Measurements from ENCODE around the gene HSPA4. TPM values are rescaled to one million over a fixed set of nuclear protein-coding genes. Genes with fewer than 3 reads are reported as not detected.
A peak's percentile ranks its signal among the peaks of the same experiment; 100 is the strongest.

Gene HSPA4
- total RNA-seq, 1 experiment from 2014 or later = 115 TPM

GRCh38 chr5:133106343-133106742, 54.5 kb downstream of the HSPA4 start:
- peak; percentile 7 for DNase-seq (ENCODE audit: low read depth)

- peak; percentile 7 for DNase-seq (ENCODE audit: low read depth)
Measured at GRCh38 chr5:133106761-133107572, 55.2 kb downstream of the HSPA4 start.

- no peak for DNase-seq (ENCODE audit: low read depth)
Measured at GRCh38 chr5:133108481-133108921, 56.7 kb downstream of the HSPA4 start.

DNA sequence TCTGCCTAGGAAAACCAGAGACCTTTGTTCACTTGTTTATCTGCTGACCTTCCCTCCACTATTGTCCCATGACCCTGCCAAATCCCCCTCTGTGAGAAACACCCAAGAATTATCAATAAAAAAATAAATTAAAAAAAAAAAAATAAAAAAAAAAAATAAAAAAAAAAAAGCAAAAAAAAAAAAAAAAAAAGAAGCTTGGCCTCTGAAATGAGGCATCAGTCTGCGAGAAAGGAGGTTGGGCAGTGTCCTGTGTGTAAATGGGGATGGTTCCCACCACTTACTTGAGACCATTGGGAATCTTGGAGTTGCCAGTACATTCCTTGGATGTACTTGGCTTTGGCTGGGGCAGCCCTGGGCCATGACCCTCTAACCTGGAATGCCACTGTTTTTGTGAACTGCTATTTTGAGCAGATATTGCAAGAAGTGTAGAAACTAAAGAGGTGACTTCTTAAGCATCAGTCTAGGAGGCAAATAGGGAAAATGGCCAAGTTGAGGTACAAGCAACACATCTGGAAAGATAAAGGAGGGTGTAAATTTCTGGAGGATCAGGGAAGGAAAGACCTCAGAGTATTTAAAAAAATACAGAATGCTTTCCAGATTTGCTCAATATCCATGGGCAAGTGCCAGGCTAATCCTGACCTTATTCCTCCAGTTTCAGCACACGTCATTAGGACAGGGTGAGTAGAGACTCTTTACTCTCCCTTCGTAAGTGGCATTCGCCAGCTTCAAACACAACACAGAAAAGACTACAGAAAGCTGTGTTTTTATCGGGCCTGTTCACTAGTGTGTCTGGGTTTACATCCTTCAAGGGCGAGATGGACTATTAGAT, 58.1 kb downstream of the HSPA4 start:
- no peak for DNase-seq (ENCODE audit: low read depth)

GRCh38 chr5:133110709-133111108, 58.9 kb downstream of the HSPA4 start:
- no peak for DNase-seq (ENCODE audit: low read depth)

GRCh38 chr5:133111299-133111698, 59.5 kb downstream of the HSPA4 start:
- DNase-seq (ENCODE audit: low read depth) = peak; percentile 77

DNA sequence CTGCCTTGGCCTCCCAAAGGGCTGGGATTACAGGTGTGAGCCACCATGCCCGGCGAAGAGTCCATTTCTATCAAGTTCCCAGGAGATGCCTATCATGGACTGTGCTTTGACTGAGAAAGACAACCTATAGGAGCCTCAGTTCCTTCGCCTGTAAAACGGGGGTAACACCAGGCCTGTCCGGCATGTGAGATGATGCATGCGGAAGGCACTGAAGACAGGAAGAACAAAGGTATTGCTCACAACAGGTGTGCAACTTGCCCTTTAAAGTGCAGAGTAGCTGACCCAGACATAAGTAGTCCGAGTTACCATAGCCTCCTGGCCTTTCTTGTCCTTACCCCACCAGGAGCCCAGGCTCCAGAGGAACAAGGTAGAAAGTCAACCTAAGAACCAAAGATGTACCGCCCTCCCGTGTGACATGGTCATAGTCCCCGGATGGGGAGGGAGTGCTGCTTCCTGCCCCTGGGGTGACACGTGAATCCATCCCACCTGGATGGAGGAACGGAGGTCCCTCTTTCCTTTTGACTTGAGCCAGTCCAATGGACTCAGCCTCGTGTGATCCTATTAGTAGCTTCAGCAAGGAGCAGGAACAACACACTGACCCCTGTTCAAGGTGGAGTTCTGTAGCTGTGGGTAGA, 60.3 kb downstream of the HSPA4 start:
- DNase-seq (ENCODE audit: low read depth) = no peak

GRCh38 chr5:133113331-133114061, 61.7 kb downstream of the HSPA4 start:
- DNase-seq (ENCODE audit: low read depth) = peak; percentile 67

DNA sequence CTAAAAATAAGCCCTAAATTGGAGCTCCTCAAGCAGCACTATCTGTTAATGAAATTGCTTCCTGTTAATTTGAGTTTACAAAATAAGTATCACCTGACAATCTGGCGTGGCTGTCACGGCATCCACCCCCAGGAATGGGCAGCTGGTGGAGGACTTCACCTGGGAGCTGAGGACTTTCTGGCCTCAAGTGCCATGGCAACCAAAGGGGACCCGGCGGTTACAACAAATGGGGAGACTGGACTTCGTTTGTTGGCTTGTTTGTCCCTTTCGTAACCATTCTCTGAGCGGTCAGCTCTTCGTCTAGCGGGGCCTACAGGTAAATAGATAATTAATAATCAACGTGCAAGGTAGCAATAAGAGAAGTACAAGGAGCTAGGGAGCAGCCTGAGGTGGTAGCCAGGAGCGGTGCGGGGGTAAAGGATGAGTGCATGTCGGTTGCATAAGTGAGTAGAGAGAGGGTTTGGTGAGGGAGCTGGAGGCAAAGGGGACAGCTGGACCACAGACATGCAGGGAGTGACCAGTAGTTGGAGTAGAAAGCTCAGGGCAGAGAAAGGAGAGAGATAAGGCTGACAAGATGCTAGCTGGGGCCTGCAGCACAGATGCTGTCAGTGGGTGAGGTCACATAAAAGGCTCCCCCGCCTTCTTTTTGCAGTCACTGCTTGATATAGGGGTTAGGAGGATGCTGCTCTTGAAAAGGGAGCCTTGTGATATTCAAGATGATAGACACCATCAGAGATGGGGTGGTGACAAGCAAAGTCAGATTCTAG, 62.5 kb downstream of the HSPA4 start:
- DNase-seq (ENCODE audit: low read depth) = no peak

DNA sequence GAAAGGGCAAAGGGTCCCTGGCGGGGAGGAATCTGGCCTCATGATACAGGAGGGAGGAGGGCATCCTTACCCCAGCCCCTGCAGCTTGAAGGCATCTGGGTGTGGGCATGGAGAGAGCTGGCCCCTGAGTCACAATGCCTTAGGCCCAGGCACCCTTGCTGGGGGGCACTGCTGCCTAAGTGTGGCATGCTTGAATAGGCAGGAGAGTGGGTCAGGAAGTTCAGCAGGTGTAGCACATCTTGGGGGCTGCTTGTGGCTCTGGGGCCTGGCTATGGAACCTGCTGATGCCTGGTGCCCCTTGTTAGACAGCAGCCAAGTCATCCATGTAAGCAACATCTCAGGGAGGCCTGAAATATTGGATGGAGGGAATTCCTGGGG, 63.1 kb downstream of the HSPA4 start:
- DNase-seq (ENCODE audit: low read depth) = no peak

DNA sequence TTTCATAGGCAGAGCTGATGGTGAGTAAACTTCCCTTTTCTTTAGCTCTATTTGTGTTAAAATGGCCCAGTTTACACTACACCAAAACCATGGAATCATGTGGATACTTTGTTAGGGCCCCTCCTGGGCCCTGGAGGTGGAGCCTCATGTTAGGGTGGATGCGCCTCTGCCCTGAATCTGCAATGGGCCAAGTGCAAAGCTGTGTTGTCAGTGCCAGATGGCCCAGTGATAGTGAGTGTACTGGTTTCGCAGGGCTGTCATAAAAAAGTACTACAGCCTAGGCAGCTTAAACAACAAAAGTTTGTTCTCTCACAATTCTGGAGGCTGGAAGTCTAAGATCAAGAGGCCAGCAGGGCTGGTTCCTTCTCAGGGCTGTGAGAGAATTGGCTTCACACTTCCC, 64.8 kb downstream of the HSPA4 start:
- DNase-seq (ENCODE audit: low read depth) = no peak

- DNase-seq (ENCODE audit: low read depth) = no peak
Measured at GRCh38 chr5:133117166-133117911, 65.5 kb downstream of the HSPA4 start.

GRCh38 chr5:133117912-133118445, 66.2 kb downstream of the HSPA4 start:
- no peak for DNase-seq (ENCODE audit: low read depth)

DNA sequence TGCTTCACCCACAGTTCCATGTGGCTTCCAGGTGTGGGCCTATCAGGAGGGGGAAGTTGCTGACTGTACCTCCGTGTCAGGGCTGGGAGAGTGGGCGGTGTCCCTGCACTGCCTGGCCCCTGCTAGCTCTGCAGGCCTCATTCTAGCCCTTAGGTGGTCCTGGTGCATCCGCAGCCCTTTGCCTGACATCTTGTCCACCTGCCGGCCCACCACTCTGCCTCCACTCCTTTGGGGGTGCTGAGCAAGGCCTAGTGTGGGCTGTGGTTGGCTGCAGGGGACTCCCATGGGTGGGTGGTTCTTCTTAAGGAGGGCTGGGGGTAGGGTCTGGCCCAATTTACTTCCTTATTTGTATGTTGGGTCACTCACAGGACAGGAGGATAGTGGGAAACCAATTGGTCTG, 66.9 kb downstream of the HSPA4 start:
- no peak for DNase-seq (ENCODE audit: low read depth)

GRCh38 chr5:133119233-133119711, 67.5 kb downstream of the HSPA4 start:
- no peak for DNase-seq (ENCODE audit: low read depth)

DNA sequence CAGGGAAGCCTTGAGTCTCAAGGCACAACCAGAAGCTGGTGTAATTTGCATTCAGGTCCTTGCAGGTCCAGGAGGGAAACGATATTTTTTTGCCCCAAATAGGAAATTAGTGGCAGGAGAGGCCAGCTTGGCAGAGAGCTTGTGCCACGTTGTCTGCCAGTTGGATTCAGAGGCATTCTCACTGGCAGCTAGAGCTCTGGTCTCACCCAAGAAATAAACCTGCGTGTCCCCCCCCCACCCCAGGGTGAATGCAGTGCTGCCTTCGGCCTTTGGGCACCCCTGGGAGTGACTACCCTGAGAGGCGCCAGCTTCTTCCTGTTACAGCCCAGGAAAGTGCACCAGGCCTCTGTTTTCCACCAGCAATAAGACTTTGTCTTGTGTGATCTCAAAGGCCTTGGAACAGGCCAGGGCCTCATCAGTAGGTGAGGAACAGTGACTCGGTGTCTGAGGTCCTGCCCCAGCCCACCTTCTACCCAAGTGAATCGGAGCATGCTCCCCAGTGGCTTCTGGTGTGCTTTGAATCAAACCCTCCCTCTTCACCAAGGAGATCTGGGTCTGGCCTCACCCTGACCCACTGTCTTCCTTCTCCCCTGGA, 68.4 kb downstream of the HSPA4 start:
- no peak for DNase-seq (ENCODE audit: low read depth)

DNA sequence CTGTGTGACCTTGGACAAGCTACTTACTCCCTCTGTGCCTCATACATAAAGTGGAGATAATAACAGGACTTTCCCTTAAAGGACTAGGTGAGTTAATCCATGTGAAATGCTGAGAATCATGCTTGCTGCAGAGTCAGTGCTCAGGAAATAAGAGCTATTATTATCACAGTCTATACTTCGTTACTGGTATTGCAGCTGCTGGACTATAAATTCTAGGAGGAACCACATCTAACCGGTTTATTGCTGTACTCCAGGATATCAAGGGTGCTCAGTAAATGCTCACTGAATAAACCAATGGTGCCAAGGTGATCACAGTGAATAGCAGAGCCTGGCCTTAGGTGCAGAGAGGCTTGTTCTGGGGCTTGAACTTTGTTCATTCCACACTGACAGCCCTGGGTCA, 69.3 kb downstream of the HSPA4 start:
- DNase-seq (ENCODE audit: low read depth) = no peak

- DNase-seq (ENCODE audit: low read depth) = no peak
Measured at GRCh38 chr5:133121611-133122150, 69.9 kb downstream of the HSPA4 start.

DNA sequence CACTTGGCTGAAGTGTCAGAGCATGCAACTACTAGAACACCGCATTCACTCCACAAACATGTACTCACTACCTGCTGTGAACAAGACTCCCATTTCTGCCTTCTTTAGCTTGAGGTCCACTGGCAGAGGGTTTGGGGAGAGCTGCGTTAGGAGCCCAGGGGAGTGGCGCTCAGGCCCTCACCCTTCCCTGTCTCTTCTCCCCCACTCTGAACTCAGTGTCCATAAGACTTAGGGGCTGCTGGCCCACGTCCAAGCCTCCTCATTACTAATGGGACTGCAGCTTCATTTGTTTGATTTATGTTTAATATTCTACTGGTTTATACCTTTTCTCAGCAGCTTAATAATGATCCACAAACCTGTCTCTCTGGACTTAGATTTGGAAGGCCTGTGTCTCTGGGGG, 70.9 kb downstream of the HSPA4 start:
- no peak for DNase-seq (ENCODE audit: low read depth)
